ENCODE measurements around the gene SH3PXD2A.

- TF ChIP-seq CTCF (conservative IDR thresholded peaks at IDR 0.05; ENCODE audit: low read depth, low read length) = no peak
- TF ChIP-seq EZH2 (IDR thresholded peaks at IDR 0.05; ENCODE audit: borderline replicate concordance, low read depth, low read length, poor library complexity, severe bottlenecking) = no peak
Observed at GRCh38 chr10:103759100-103759781, 96.1 kb downstream of the SH3PXD2A start.
